Trophoblast cell (in vitro differentiated cells and primary cell): Measurements from ENCODE around the gene KRTAP10-8.
"Not testable (repeated sequence)": the region's sequence is repeated elsewhere in the genome, so short reads cannot be mapped to it uniquely, and the experiment has no call there.

ENCODE experiments used
- DNase-seq, 2 donors: peaks; one replicate each; pipeline ENCODE4 v3.0.0-alpha.2; 2016
- H2AFZ ChIP-seq: 2 replicates; pipeline ENCODE4 v1.6.1; 2013; ENCODE audit warnings: low read length, moderate library complexity, mild to moderate bottlenecking; ENCODE audit not compliant: insufficient read depth, poor library complexity
- H2AK5ac ChIP-seq: 2 replicates; pipeline ENCODE4 v1.6.1; 2013; ENCODE audit warnings: mild to moderate bottlenecking, low read length
- H2BK120ac ChIP-seq: 2 replicates; pipeline ENCODE4 v1.6.1; 2013; ENCODE audit warnings: low read length, mild to moderate bottlenecking, moderate library complexity; ENCODE audit not compliant: insufficient read depth, poor library complexity
- H2BK12ac ChIP-seq: 2 replicates; pipeline ENCODE4 v1.6.1; 2013; ENCODE audit warnings: mild to moderate bottlenecking, low read length, moderate library complexity
- H2BK5ac ChIP-seq: 2 replicates; pipeline ENCODE4 v1.6.1; 2013; ENCODE audit warnings: low read length, low read depth, moderate library complexity, mild to moderate bottlenecking; ENCODE audit not compliant: poor library complexity
- H3K14ac ChIP-seq: 2 replicates; pipeline ENCODE4 v1.6.1; 2013; ENCODE audit warnings: mild to moderate bottlenecking, low read length
- H3K18ac ChIP-seq: 2 replicates; pipeline ENCODE4 v1.6.1; 2013; ENCODE audit warnings: mild to moderate bottlenecking, low read length
- H3K23ac ChIP-seq: 2 replicates; pipeline ENCODE4 v1.6.1; 2013; ENCODE audit warnings: low read length
- H3K27ac ChIP-seq: 2 replicates; pipeline ENCODE4 v1.5.1; 2013; ENCODE audit warnings: low read depth, mild to moderate bottlenecking, inconsistent platforms, low read length, moderate library complexity
- H3K27me3 ChIP-seq: 2 replicates; pipeline ENCODE4 v1.6.1; 2013; ENCODE audit warnings: inconsistent platforms, mild to moderate bottlenecking, low read length, moderate library complexity; ENCODE audit not compliant: insufficient read depth
- H3K36me3 ChIP-seq, 2 experiments: 1 replicate in 1 of 2; 2 replicates in 1 of 2; pipeline ENCODE4 v1.6.1; 2013; ENCODE audit warnings: low read length in 2 of 2, mild to moderate bottlenecking in 2 of 2, moderate library complexity in 1 of 2; ENCODE audit not compliant: insufficient read depth in 2 of 2, control insufficient read depth in 1 of 2
- H3K4ac ChIP-seq: 2 replicates; pipeline ENCODE4 v1.6.1; 2013; ENCODE audit warnings: low read depth, mild to moderate bottlenecking, low read length, moderate library complexity
- H3K4me1 ChIP-seq, 2 experiments: 1 replicate in 1 of 2; 2 replicates in 1 of 2; pipeline ENCODE4 v1.6.1; 2013; ENCODE audit warnings: low read length in 2 of 2, mild to moderate bottlenecking in 2 of 2, moderate library complexity in 1 of 2; ENCODE audit not compliant: insufficient read depth in 2 of 2, control insufficient read depth in 1 of 2
- H3K4me2 ChIP-seq: 2 replicates; pipeline ENCODE4 v1.6.1; 2013; ENCODE audit warnings: inconsistent platforms, mild to moderate bottlenecking, low read length, moderate library complexity
- H3K4me3 ChIP-seq: 2 replicates; pipeline ENCODE4 v1.5.1; 2013; ENCODE audit warnings: mild to moderate bottlenecking, low read depth, low read length, inconsistent platforms
- H3K79me1 ChIP-seq: one replicate; pipeline ENCODE4 v1.6.1; 2013; ENCODE audit warnings: low read length
- H3K79me2 ChIP-seq: 2 replicates; pipeline ENCODE4 v1.6.1; 2013; ENCODE audit warnings: low read length, mild to moderate bottlenecking; ENCODE audit not compliant: control insufficient read depth, insufficient read depth, poor library complexity
- H3K9ac ChIP-seq: 2 replicates; pipeline ENCODE4 v1.6.1; 2013; ENCODE audit warnings: mild to moderate bottlenecking, low read length
- H3K9me3 ChIP-seq: 2 replicates; pipeline ENCODE4 v1.6.1; 2013; ENCODE audit warnings: low read depth, mild to moderate bottlenecking, control low read depth, inconsistent platforms, low read length; ENCODE audit not compliant: insufficient read depth
- H4K12ac ChIP-seq: 2 replicates; pipeline ENCODE4 v1.6.1; 2013; ENCODE audit warnings: low read depth, mild to moderate bottlenecking, low read length, moderate library complexity
- H4K8ac ChIP-seq: 2 replicates; pipeline ENCODE4 v1.6.1; 2013; ENCODE audit warnings: low read depth, mild to moderate bottlenecking, low read length, moderate library complexity
- H4K91ac ChIP-seq: one replicate; pipeline ENCODE4 v1.6.1; 2013; ENCODE audit warnings: low read depth, mild to moderate bottlenecking, low read length, moderate library complexity
- WGBS: extraction: QIAGEN DNeasy Blood & Tissue Kit; methylation state at CpG from one replicate; pipeline ENCODE4 v1.1.7; 2013; ENCODE audit warnings: missing lambda C conversion rate; ENCODE audit not compliant: insufficient read length, insufficient coverage; ENCODE audit errors: extremely low coverage; 5-methylcytosine and 5-hydroxymethylcytosine counted together

KRTAP10-8 gene

DNA sequence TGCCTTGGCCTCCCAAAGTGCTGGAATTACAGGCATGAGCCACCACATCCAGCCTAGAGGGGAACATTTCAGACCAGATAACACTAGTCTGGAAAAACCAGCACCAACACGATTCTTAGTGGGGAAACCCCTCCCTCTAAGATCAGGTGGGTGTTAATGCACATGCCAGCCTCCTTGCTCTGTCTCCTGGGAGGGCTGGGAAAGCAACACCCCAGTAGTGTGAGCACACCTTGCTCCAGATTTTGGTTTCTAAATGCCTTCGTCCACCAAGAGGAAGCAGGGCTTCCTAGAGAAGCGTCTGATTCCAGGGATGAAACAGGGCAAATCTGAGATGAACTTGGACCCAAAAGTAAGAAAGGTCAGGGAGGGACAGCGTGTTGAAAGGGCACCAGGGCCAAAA is 40.6 kb upstream of the KRTAP10-8 start:
- no peaks in the 10 kb centered on the region for H3K27me3 ChIP-seq
- no peak overlapping the region for H2BK12ac ChIP-seq
- no peak for DNase-seq
- H2AK5ac ChIP-seq = no peak overlapping the region
- H3K9me3 ChIP-seq = peaks cover 12% of the 10 kb centered on the region
- no peak overlapping the region for H3K4me3 ChIP-seq
- no peak overlapping the region for H2AFZ ChIP-seq
- H4K12ac ChIP-seq = no peak overlapping the region
- H2BK120ac ChIP-seq = no peak overlapping the region
- no peak overlapping the region for H3K4me2 ChIP-seq
- H3K4me1 ChIP-seq = no peaks in the 10 kb centered on the region
- no peak overlapping the region for H3K9ac ChIP-seq
- no peak overlapping the region for H3K27ac ChIP-seq
- no peak overlapping the region for H3K14ac ChIP-seq
- H4K8ac ChIP-seq = no peak overlapping the region
- H3K18ac ChIP-seq = no peak overlapping the region
- no peaks in the 10 kb centered on the region for H3K36me3 ChIP-seq
- no CpG with 5 or more reads among the region's 4 CpGs for WGBS
- no peak overlapping the region for H4K91ac ChIP-seq
- H3K79me2 ChIP-seq = no peaks in the 10 kb centered on the region
- H3K4ac ChIP-seq = no peak overlapping the region
- no peak overlapping the region for H2BK5ac ChIP-seq
- H3K79me1 ChIP-seq = no peaks in the 10 kb centered on the region
- H3K23ac ChIP-seq = no peak overlapping the region

DNA sequence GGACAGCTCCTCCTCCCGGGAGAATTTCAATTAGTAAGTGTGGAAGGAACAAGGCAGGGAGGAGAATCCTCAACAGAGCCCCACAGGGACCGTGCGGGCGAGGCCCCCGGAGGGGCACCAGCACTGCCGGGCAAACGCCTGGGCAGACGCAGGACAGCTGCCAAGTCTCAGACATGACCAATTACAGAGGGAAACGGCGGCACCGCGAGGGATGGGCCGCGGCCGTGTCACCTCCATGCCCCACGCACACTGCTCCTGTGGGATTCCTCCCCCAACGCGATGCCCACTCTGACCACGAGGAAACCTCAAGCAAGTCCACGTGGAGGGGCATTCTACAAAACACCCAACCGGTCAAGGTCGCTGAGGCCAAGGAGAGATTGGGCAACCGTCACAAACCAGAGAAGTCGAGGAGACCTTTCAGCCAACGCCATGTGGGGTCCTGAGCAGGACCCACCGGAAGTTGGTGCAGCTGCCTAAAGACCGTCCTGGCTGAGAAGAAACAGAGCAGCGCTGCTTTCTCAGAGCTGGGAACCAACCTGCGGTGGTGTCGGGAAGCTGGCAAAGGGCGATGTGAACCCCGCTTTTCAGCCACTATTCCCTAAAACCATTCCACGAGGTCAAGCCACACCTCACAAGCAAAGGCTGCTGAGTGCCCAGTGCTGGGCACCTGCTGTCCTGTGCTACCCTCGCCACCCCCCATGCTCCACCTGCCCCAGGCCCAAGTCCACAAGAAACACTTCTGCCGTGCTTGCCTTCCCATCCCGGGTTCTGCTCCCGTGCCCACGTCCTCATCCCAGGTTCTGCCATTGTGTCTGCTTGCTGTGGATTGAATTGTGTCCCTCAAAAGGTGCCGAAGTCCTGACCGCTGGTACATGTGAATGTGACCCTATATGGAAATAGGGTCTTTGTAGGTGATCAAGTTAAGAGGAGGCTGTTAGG is 39.8 kb upstream of the KRTAP10-8 start:
- no peak overlapping the region for H3K4ac ChIP-seq
- no peak overlapping the region for H3K27ac ChIP-seq
- H3K4me2 ChIP-seq = no peak overlapping the region
- no peak overlapping the region for H2BK120ac ChIP-seq
- H3K79me1 ChIP-seq = no peaks in the 10 kb centered on the region
- no peaks in the 10 kb centered on the region for H3K27me3 ChIP-seq
- WGBS = no CpG with 5 or more reads among the region's 40 CpGs
- H3K36me3 ChIP-seq = no peaks in the 10 kb centered on the region
- no peak overlapping the region for H4K91ac ChIP-seq
- peak overlapping the region; percentile 43 for H3K4me3 ChIP-seq
- no peak overlapping the region for H3K23ac ChIP-seq
- no peak for DNase-seq
- no peak overlapping the region for H4K8ac ChIP-seq
- H2AFZ ChIP-seq = no peak overlapping the region
- H3K9ac ChIP-seq = no peak overlapping the region
- H3K79me2 ChIP-seq = no peaks in the 10 kb centered on the region
- H3K4me1 ChIP-seq = no peaks in the 10 kb centered on the region
- no peak overlapping the region for H2AK5ac ChIP-seq
- no peak overlapping the region for H3K14ac ChIP-seq
- H4K12ac ChIP-seq = no peak overlapping the region
- H2BK5ac ChIP-seq = no peak overlapping the region
- H3K18ac ChIP-seq = no peak overlapping the region
- peaks cover 13% of the 10 kb centered on the region for H3K9me3 ChIP-seq
- no peak overlapping the region for H2BK12ac ChIP-seq

DNA sequence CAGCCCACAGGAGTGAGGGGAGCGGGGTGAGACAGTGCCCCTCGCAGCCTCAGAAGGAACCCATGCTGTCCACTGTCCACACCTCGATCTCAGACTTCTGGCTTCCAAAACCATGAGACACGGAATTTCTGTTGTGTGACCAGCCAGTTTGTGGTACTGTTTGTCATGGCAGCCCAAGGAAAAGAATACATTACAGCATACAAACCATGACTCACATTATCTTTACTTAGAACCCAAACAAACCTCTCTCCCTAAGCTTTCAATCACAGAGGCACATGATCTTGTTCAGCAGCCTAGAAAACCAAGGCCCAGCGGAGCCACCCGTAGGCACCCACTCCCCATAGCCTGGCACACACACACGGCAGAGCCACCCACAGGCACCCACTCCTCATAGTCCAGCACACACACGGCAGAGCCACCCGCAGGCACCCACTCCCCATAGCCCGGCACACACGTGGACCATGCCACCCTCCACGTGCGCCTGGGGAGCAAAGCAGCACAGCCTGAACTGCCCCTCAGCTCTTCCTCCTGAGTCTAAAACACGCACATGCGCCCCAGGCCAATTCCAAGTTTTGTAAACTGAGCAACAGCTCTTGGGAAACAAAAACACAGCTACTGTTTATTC is 38.8 kb upstream of the KRTAP10-8 start:
- Histone ChIP-seq H4K8ac (no peak overlapping the region), H3K4ac (no peak overlapping the region), H2AK5ac (no peak overlapping the region), H3K4me3 (no peak overlapping the region), H2AFZ (no peak overlapping the region), H3K27me3 (no peaks in the 10 kb centered on the region), H3K9me3 (peaks cover 17% of the 10 kb centered on the region), H3K79me1 (no peaks in the 10 kb centered on the region), H2BK5ac (no peak overlapping the region), H3K27ac (no peak overlapping the region), H3K23ac (no peak overlapping the region), H3K14ac (no peak overlapping the region), H3K36me3 (no peaks in the 10 kb centered on the region), H3K18ac (no peak overlapping the region), H3K79me2 (no peaks in the 10 kb centered on the region), H2BK12ac (no peak overlapping the region), H4K12ac (no peak overlapping the region), H3K9ac (no peak overlapping the region), H4K91ac (no peak overlapping the region), H3K4me2 (no peak overlapping the region), H3K4me1 (no peaks in the 10 kb centered on the region), H2BK120ac (no peak overlapping the region)
- no peak for DNase-seq
- no CpG with 5 or more reads among the region's 15 CpGs for WGBS

DNA sequence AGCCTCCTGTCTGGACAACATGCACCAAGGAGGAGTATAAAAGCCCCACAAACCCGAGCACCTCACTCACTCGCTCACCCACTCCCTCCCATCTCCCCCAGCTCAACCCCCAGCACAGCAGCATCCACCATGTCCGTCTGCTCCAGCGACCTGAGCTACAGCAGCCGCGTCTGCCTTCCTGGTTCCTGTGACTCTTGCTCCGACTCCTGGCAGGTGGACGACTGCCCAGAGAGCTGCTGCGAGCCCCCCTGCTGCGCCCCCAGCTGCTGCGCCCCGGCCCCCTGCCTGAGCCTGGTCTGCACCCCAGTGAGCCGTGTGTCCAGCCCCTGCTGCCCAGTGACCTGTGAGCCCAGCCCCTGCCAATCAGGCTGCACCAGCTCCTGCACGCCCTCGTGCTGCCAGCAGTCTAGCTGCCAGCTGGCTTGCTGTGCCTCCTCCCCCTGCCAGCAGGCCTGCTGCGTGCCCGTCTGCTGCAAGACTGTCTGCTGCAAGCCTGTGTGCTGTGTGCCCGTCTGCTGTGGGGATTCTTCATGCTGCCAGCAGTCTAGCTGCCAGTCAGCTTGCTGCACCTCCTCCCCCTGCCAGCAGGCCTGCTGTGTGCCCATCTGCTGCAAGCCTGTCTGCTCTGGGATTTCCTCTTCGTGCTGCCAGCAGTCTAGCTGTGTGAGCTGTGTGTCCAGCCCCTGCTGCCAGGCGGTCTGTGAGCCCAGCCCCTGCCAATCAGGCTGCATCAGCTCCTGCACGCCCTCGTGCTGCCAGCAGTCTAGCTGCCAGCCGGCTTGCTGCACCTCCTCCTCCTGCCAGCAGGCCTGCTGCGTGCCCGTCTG is 38.0 kb upstream of the KRTAP10-8 start, which contains the start of gene KRTAP10-4:
Gene KRTAP10-4, plus strand, starts transcription at position 100 of the 827 bp plus-strand sequence. Its CDS starts 30 bp downstream, at position 130.
- H2BK5ac ChIP-seq, H3K9ac ChIP-seq, H4K8ac ChIP-seq, H3K79me1 ChIP-seq, H3K18ac ChIP-seq, H2AFZ ChIP-seq, H4K12ac ChIP-seq, H3K14ac ChIP-seq, H2BK12ac ChIP-seq, H3K23ac ChIP-seq, H3K27ac ChIP-seq, H3K4ac ChIP-seq, H2BK120ac ChIP-seq, DNase-seq, H4K91ac ChIP-seq, H3K27me3 ChIP-seq, H3K4me1 ChIP-seq, H3K4me2 ChIP-seq, H3K4me3 ChIP-seq, H3K79me2 ChIP-seq, H3K36me3 ChIP-seq, H2AK5ac ChIP-seq: not testable (repeated sequence)
- H3K9me3 ChIP-seq = peaks cover 21% of the 10 kb centered on the region
- WGBS = no CpG with 5 or more reads among the region's 25 CpGs
